HEK293 (cell line): Measurements from ENCODE around the gene PPP1R9B.

Source experiments
- KLF8 ChIP-seq: fragments of 450-650 bp; formaldehyde crosslinking; IDR thresholded peaks from 2 replicates; pipeline ENCODE4 v1.5.1; 2016; ENCODE audit warnings: missing biosample characterization, missing genetic modification characterization
- KLF9 ChIP-seq: fragments of 450-650 bp; formaldehyde crosslinking; IDR thresholded peaks from 2 replicates; pipeline ENCODE4 v1.5.1; 2016; ENCODE audit warnings: missing biosample characterization, missing genetic modification characterization, low read depth
- MZF1 ChIP-seq: fragments of 450-650 bp; formaldehyde crosslinking; IDR thresholded peaks from 2 replicates; pipeline ENCODE4 v1.5.1; 2017; ENCODE audit warnings: missing biosample characterization, missing genetic modification characterization, borderline replicate concordance
- PRDM10 ChIP-seq: fragments of 450-650 bp; formaldehyde crosslinking; IDR thresholded peaks from 2 replicates; pipeline ENCODE4 v1.5.1; 2016; ENCODE audit warnings: missing biosample characterization, missing genetic modification characterization
- REPIN1 ChIP-seq: fragments of 450-650 bp; formaldehyde crosslinking; IDR thresholded peaks from 2 replicates; pipeline ENCODE4 v1.5.1; 2017; ENCODE audit warnings: missing biosample characterization, missing genetic modification characterization, low read depth
- SCRT1 ChIP-seq: fragments of 450-650 bp; formaldehyde crosslinking; IDR thresholded peaks from 2 replicates; pipeline ENCODE4 v1.5.1; 2016; ENCODE audit warnings: missing biosample characterization, missing genetic modification characterization, borderline replicate concordance
- SP2 ChIP-seq: fragments of 450-650 bp; formaldehyde crosslinking; IDR thresholded peaks from 2 replicates; pipeline ENCODE4 v1.5.1; 2016; ENCODE audit warnings: missing biosample characterization, missing genetic modification characterization
- SP3 ChIP-seq: fragments of 450-650 bp; formaldehyde crosslinking; IDR thresholded peaks from 2 replicates; pipeline ENCODE4 v1.5.1; 2016; ENCODE audit warnings: missing biosample characterization, missing genetic modification characterization
- SP7 ChIP-seq: fragments of 450-650 bp; formaldehyde crosslinking; IDR thresholded peaks from 2 replicates; pipeline ENCODE4 v1.5.1; 2016; ENCODE audit warnings: missing biosample characterization, missing genetic modification characterization
- TRIM28 ChIP-seq: IDR thresholded peaks from 2 replicates; pipeline ENCODE4 v1.6.1; 2011; ENCODE audit warnings: low read length, control low read depth, borderline replicate concordance
- WT1 ChIP-seq: fragments of 450-650 bp; formaldehyde crosslinking; IDR thresholded peaks from 2 replicates; pipeline ENCODE4 v1.5.1; 2016; ENCODE audit warnings: missing biosample characterization, missing genetic modification characterization
- ZBTB20 ChIP-seq: fragments of 450-650 bp; formaldehyde crosslinking; IDR thresholded peaks from 2 replicates; pipeline ENCODE4 v1.5.1; 2016; ENCODE audit warnings: missing biosample characterization, missing genetic modification characterization
- ZBTB8A ChIP-seq: fragments of 450-650 bp; formaldehyde crosslinking; IDR thresholded peaks from 2 replicates; pipeline ENCODE4 v1.5.1; 2016; ENCODE audit warnings: missing biosample characterization, missing genetic modification characterization
- ZEB2 ChIP-seq: fragments of 450-650 bp; formaldehyde crosslinking; IDR thresholded peaks from 2 replicates; pipeline ENCODE4 v1.5.1; 2016; ENCODE audit warnings: missing biosample characterization, missing genetic modification characterization
- ZFHX2 ChIP-seq: fragments of 450-650 bp; formaldehyde crosslinking; conservative IDR thresholded peaks from 2 replicates; pipeline ENCODE4 v1.5.1; 2016; ENCODE audit warnings: missing biosample characterization, missing genetic modification characterization
- ZFP37 ChIP-seq: fragments of 450-650 bp; formaldehyde crosslinking; IDR thresholded peaks from 2 replicates; pipeline ENCODE4 v1.5.1; 2016; ENCODE audit warnings: missing biosample characterization, missing genetic modification characterization
- ZFP69B ChIP-seq: fragments of 450-650 bp; formaldehyde crosslinking; IDR thresholded peaks from 2 replicates; pipeline ENCODE4 v1.5.1; 2016; ENCODE audit warnings: missing biosample characterization, missing genetic modification characterization
- ZNF112 ChIP-seq: fragments of 450-650 bp; formaldehyde crosslinking; IDR thresholded peaks from 2 replicates; pipeline ENCODE4 v1.5.0; 2017; ENCODE audit warnings: missing biosample characterization, missing genetic modification characterization
- ZNF138 ChIP-seq: fragments of 450-650 bp; formaldehyde crosslinking; IDR thresholded peaks from 2 replicates; pipeline ENCODE4 v1.5.1; 2016; ENCODE audit warnings: missing biosample characterization, missing genetic modification characterization, borderline replicate concordance
- ZNF157 ChIP-seq: fragments of 450-650 bp; formaldehyde crosslinking; IDR thresholded peaks from 2 replicates; pipeline ENCODE4 v1.5.1; 2016; ENCODE audit warnings: missing biosample characterization, missing genetic modification characterization
- ZNF221 ChIP-seq: fragments of 450-650 bp; formaldehyde crosslinking; IDR thresholded peaks from 2 replicates; pipeline ENCODE4 v1.5.1; 2017; ENCODE audit warnings: missing biosample characterization, missing genetic modification characterization, borderline replicate concordance
- ZNF335 ChIP-seq: fragments of 450-650 bp; formaldehyde crosslinking; conservative IDR thresholded peaks from 2 replicates; pipeline ENCODE4 v1.5.1; 2016; ENCODE audit warnings: missing biosample characterization, missing genetic modification characterization
- ZNF366 ChIP-seq: fragments of 450-650 bp; formaldehyde crosslinking; conservative IDR thresholded peaks from 2 replicates; pipeline ENCODE4 v1.5.1; 2016; ENCODE audit warnings: missing biosample characterization, missing genetic modification characterization
- ZNF394 ChIP-seq: fragments of 450-650 bp; formaldehyde crosslinking; IDR thresholded peaks from 2 replicates; pipeline ENCODE4 v1.5.1; 2016; ENCODE audit warnings: missing biosample characterization, missing genetic modification characterization, mild to moderate bottlenecking, moderate library complexity, borderline replicate concordance
- ZNF510 ChIP-seq: fragments of 450-650 bp; formaldehyde crosslinking; IDR thresholded peaks from 2 replicates; pipeline ENCODE4 v1.5.1; 2018; ENCODE audit warnings: mild to moderate bottlenecking, missing genetic modification characterization, missing biosample characterization; ENCODE audit not compliant: insufficient replicate concordance
- ZNF529 ChIP-seq: fragments of 450-650 bp; formaldehyde crosslinking; IDR thresholded peaks from 2 replicates; pipeline ENCODE4 v1.5.1; 2017; ENCODE audit warnings: missing genetic modification characterization, missing biosample characterization; ENCODE audit not compliant: insufficient replicate concordance
- ZNF561 ChIP-seq: fragments of 450-650 bp; IDR thresholded peaks from 2 replicates; pipeline ENCODE4 v1.5.1; 2018; ENCODE audit warnings: missing biosample characterization, missing genetic modification characterization, borderline replicate concordance
- ZNF571 ChIP-seq: fragments of 450-650 bp; formaldehyde crosslinking; IDR thresholded peaks from 2 replicates; pipeline ENCODE4 v1.5.0; 2017; ENCODE audit warnings: missing biosample characterization, missing genetic modification characterization
- ZNF600 ChIP-seq: fragments of 450-650 bp; formaldehyde crosslinking; IDR thresholded peaks from 2 replicates; pipeline ENCODE4 v1.5.1; 2016; ENCODE audit warnings: missing biosample characterization, missing genetic modification characterization
- ZNF629 ChIP-seq: fragments of 450-650 bp; formaldehyde crosslinking; IDR thresholded peaks from 2 replicates; pipeline ENCODE4 v1.5.1; 2017; ENCODE audit warnings: missing biosample characterization, missing genetic modification characterization
- ZNF645 ChIP-seq: fragments of 450-650 bp; formaldehyde crosslinking; IDR thresholded peaks from 2 replicates; pipeline ENCODE4; 2016; ENCODE audit warnings: missing biosample characterization, missing genetic modification characterization
- ZNF658 ChIP-seq: fragments of 450-650 bp; formaldehyde crosslinking; IDR thresholded peaks from 2 replicates; pipeline ENCODE4; 2016; ENCODE audit warnings: missing biosample characterization, missing genetic modification characterization
- ZNF76 ChIP-seq: fragments of 450-650 bp; formaldehyde crosslinking; IDR thresholded peaks from 2 replicates; pipeline ENCODE4; 2016; ENCODE audit warnings: low read depth, missing biosample characterization, missing genetic modification characterization, borderline replicate concordance
- ZNF843 ChIP-seq: fragments of 450-650 bp; formaldehyde crosslinking; IDR thresholded peaks from 2 replicates; pipeline ENCODE4 v1.5.1; 2016; ENCODE audit warnings: missing biosample characterization, missing genetic modification characterization
- ZSCAN5A ChIP-seq: fragments of 450-650 bp; formaldehyde crosslinking; IDR thresholded peaks from 2 replicates; pipeline ENCODE4 v1.5.1; 2016; ENCODE audit warnings: missing biosample characterization, missing genetic modification characterization
- ZXDB ChIP-seq: fragments of 450-650 bp; formaldehyde crosslinking; IDR thresholded peaks from 2 replicates; pipeline ENCODE4 v1.5.1; 2016; ENCODE audit warnings: missing biosample characterization, missing genetic modification characterization

Gene PPP1R9B

DNA sequence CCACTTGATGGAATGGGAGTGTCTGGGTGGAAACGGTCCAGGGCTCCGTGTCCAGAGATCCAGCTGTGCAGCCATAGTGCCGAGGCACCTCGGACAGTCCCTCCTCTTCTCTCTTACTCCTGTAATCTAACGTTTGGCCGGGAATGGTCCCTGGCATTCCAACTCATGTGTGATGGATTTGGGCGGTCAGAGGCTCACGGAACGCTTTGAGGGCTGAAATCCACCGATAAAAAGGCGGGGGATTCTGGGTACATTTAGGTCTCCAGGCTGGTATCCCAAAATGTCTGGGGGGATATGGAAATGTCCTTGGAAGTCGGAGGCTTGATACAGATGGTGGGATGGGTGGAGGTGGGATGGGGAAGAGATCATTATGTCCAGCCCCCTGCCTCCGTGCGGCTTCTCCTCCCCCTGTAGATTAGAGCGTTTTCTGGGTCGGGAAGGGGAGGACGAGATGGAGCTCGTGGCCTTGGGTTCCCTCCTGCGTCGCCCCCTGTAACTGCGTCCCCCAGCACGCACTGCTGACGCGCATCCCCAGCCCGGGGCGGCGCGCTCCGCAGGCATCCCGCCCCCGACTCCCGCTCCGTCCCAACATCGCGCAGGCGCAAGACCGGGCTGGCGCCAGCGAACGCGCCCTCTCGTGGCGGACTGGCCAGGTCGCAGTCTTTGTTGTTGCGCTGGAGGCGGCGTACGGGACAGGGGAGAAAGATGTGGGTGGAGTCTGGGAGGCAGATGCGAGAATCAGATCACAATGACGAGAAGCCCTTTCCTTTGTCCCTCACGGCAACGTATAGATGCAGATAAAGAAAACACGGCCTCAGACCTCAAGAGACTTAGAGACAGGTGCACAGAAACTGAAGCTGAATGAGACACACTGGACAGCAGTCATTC lies 10.8 kb upstream of the PPP1R9B start (continued):
- TF ChIP-seq ZNF138 (tag by site-specific recombination), result no peak
- peak; percentile 59 for TF ChIP-seq ZXDB
- TF ChIP-seq ZNF600 (tag by site-specific recombination), result peak; percentile 92
- TF ChIP-seq ZNF529 (tag by site-specific recombination), result no peak
- TF ChIP-seq ZNF221 (tag by site-specific recombination), result no peak
- TF ChIP-seq ZNF658, result no peak
- no peak for TF ChIP-seq ZNF510
- TF ChIP-seq SCRT1 (tag by site-specific recombination), result no peak
- peak; percentile 67 for TF ChIP-seq ZBTB8A (tag by site-specific recombination)
- peak; percentile 87 for TF ChIP-seq MZF1
- TF ChIP-seq WT1 (tag by site-specific recombination), result 0 out of 2 replicates have a peak, but pooled peaks have one; percentile 43
- TF ChIP-seq ZNF335 (tag by site-specific recombination), result peak; percentile 74
- TF ChIP-seq ZBTB20 (tag by site-specific recombination), result peak; percentile 92
- TF ChIP-seq SP3 (tag by site-specific recombination), result peak; percentile 87
- peak; percentile 89 for TF ChIP-seq ZFP37 (tag by site-specific recombination)
- no peak for TF ChIP-seq ZNF112 (tag by site-specific recombination)
- TF ChIP-seq KLF8, result peak; percentile 64; the same call in 1 of the 2 replicates
- peak; percentile 82 for TF ChIP-seq ZEB2 (tag by site-specific recombination)
- TF ChIP-seq ZNF843, result peak; percentile 56
- 0 out of 2 replicates have a peak, but pooled peaks have one; percentile 16 for TF ChIP-seq REPIN1 (tag by site-specific recombination)
- no peak for TF ChIP-seq ZSCAN5A
- peak; percentile 44 for TF ChIP-seq ZNF366
- peak; percentile 66; the same call in 1 of the 2 replicates for TF ChIP-seq SP7
- TF ChIP-seq PRDM10 (tag by site-specific recombination), result peak; percentile 99
- no peak for TF ChIP-seq ZNF157 (tag by site-specific recombination)
- TF ChIP-seq ZNF645 (tag by site-specific recombination), result no peak
- peak; percentile 19; the same call in 1 of the 2 replicates for TF ChIP-seq ZFP69B
- peak; percentile 93 for TF ChIP-seq ZFHX2 (tag by site-specific recombination)
- TF ChIP-seq TRIM28, result peak; percentile 70; the same call in 1 of the 2 replicates
- TF ChIP-seq ZNF629 (tag by site-specific recombination), result peak; percentile 80
- TF ChIP-seq KLF9, result peak; percentile 57
- TF ChIP-seq ZNF561 (tag by site-specific recombination), result peak; percentile 87; the same call in 1 of the 2 replicates
- peak; percentile 41; the same call in 1 of the 2 replicates for TF ChIP-seq ZNF394 (tag by site-specific recombination)
- peak; percentile 88 for TF ChIP-seq ZNF76 (tag by site-specific recombination)
- no peak for TF ChIP-seq ZNF571 (tag by site-specific recombination)
- peak; percentile 75 for TF ChIP-seq SP2 (tag by site-specific recombination)
